Measurements from ENCODE around the gene TMEM106B.

The TMEM106B gene

GRCh38 chr7:12211711-12212485 lies 804 bp downstream of the TMEM106B start:
- H3K27ac ChIP-seq (ENCODE audit: extremely low read depth, low read depth, low read length), result peak overlapping the region; percentile 77
- CTCF ChIA-PET, result interaction anchor here (1.1 kb wide), 1 partner anchor 44 kb away, joined by 3 read pairs; no protein-coding TSS in a partner anchor
- POLR2A ChIA-PET, result interaction anchor here (0.6 to 1.0 kb wide), 2 partner anchors 8 to 829 kb away, joined by 4 to 7 read pairs; no protein-coding TSS in a partner anchor
- TF ChIP-seq ZNF112 (tag by site-specific recombination; IDR thresholded peaks at IDR 0.05), result no peak
- no peak for TF ChIP-seq ZNF621 (tag by site-specific recombination; IDR thresholded peaks at IDR 0.05)
- 0 out of 2 replicates have a peak, but pooled peaks have one; percentile 20 for TF ChIP-seq SCRT1 (tag by site-specific recombination; IDR thresholded peaks at IDR 0.05; ENCODE audit: borderline replicate concordance)
- TF ChIP-seq ZNF335 (tag by site-specific recombination; conservative IDR thresholded peaks at IDR 0.05), result peak; percentile 29; the same call in 1 of the 2 replicates
- TF ChIP-seq ZBTB17 (tag by site-specific recombination; IDR thresholded peaks at IDR 0.05), result peak; percentile 18; the same call in 1 of the 2 replicates
- peaks cover 6 to 8% of the 10 kb centered on the region in 2 experiments; a peak in 2 of 3 replicates for H3K36me3 ChIP-seq (ENCODE audit: control insufficient read depth in 2 of 2, insufficient read depth in 1 of 2, low read length in 2 of 2)
- no peaks in the 10 kb centered on the region for H3K9me3 ChIP-seq (ENCODE audit: control insufficient read depth, insufficient read depth, low read depth, low read length)
- H3K4me3 ChIP-seq (ENCODE audit: low read depth, low read length), result peak overlapping the region; percentile 76
- peaks cover 3% of the 10 kb centered on the region; the same call in 1 of the 2 replicates for H3K4me1 ChIP-seq (ENCODE audit: control insufficient read depth, insufficient read depth, low read length)

DNA sequence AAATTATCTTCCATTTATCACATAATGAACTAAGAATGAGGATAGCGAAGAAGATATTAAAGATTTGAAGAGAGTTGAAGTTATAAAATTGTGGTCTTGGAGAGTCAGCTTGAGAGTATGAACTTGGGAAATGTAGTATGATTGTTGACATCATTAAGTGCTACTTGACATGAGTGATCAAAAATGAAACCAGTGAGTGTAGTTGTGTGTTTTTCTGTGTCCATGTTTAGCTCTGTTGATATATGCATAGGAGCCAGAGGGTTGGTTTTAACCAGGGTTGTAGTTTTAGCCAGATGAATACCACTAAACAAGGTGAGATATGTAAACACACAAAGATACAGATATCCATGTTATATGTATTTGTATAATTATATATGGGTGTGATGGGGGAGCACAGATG lies 6.2 kb downstream of the TMEM106B start:
- H3K36me3 ChIP-seq (ENCODE audit: control insufficient read depth in 2 of 2, insufficient read depth in 1 of 2, low read length in 2 of 2), result peaks cover 23 to 24% of the 10 kb centered on the region in 2 experiments
- no peak for TF ChIP-seq ZNF623 (tag by site-specific recombination; IDR thresholded peaks at IDR 0.05)
- TF ChIP-seq ZNF324 (tag by site-specific recombination; IDR thresholded peaks at IDR 0.05), result no peak
- TF ChIP-seq ZBTB1 (tag by site-specific recombination; IDR thresholded peaks at IDR 0.05), result no peak
- no peak for TF ChIP-seq ZNF776 (tag by site-specific recombination; IDR thresholded peaks at IDR 0.05; ENCODE audit: borderline replicate concordance)
- no peak for TF ChIP-seq KLF16 (tag by site-specific recombination; IDR thresholded peaks at IDR 0.05)
- no peak for TF ChIP-seq ZNF514 (tag by site-specific recombination; IDR thresholded peaks at IDR 0.05)
- no peak for TF ChIP-seq ZNF362 (tag by site-specific recombination; IDR thresholded peaks at IDR 0.05)
- no peak for TF ChIP-seq ZSCAN23 (tag by site-specific recombination; IDR thresholded peaks at IDR 0.05)
- TF ChIP-seq ZNF473 (tag by site-specific recombination; IDR thresholded peaks at IDR 0.05), result no peak
- no peak for TF ChIP-seq ZNF768 (tag by site-specific recombination; IDR thresholded peaks at IDR 0.05)
- TF ChIP-seq MYNN (tag by site-specific recombination; IDR thresholded peaks at IDR 0.05; ENCODE audit: borderline replicate concordance), result no peak
- H3K4me1 ChIP-seq (ENCODE audit: control insufficient read depth, insufficient read depth, low read length), result peaks cover 3% of the 10 kb centered on the region; the same call in 1 of the 2 replicates
- H3K27ac ChIP-seq (ENCODE audit: extremely low read depth, low read depth, low read length), result no peak overlapping the region
- H3K9me3 ChIP-seq (ENCODE audit: control insufficient read depth, insufficient read depth, low read depth, low read length), result no peaks in the 10 kb centered on the region
- ChIA-PET POLR2A (no interaction called here), CTCF (no interaction called here)
- no peak overlapping the region for H3K4me3 ChIP-seq (ENCODE audit: low read depth, low read length)

DNA sequence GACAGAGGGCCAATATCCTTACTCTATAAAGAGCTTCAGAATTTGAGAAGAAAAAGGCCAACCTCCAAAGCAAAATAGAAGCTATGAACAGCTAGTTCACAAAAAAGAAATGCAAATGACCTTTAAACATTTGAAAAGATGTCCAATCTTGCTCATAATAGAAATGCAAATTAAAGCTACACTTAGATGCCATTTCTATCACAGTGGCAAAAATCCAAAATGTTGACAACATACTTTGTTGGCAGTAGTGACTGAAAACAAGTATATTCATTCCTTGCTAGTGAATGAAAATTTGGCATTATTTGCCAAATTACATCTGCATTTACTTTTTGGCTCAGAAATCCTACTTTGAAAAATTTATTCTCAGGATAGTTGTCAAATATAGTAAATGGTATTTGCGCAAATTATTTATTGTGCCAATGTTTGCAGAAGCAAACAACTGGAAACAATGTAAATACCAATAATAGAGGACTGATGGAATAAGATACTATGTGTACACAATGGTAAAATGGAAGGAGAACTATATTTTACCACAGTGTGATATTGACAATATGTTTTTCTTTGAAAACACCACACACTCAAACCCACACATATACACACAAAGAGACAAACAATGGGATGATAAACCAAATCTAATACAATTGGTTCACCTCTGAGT lies 9.4 kb downstream of the TMEM106B start:
- no peaks in the 10 kb centered on the region for H3K4me1 ChIP-seq (ENCODE audit: control insufficient read depth, insufficient read depth, low read length)
- CTCF ChIA-PET, result no interaction called here
- no peak overlapping the region for H3K4me3 ChIP-seq (ENCODE audit: low read depth, low read length)
- H3K9me3 ChIP-seq (ENCODE audit: control insufficient read depth, insufficient read depth, low read depth, low read length), result no peaks in the 10 kb centered on the region
- no peak overlapping the region for H3K27ac ChIP-seq (ENCODE audit: extremely low read depth, low read depth, low read length)
- peaks cover 23 to 24% of the 10 kb centered on the region in 2 experiments for H3K36me3 ChIP-seq (ENCODE audit: control insufficient read depth in 2 of 2, insufficient read depth in 1 of 2, low read length in 2 of 2)
- POLR2A ChIA-PET, result interaction anchor here (1.6 kb wide), 1 partner anchor 9 kb away, joined by 7 read pairs; the partner anchor contains the start of gene TMEM106B
- TF ChIP-seq, protein P1, sequence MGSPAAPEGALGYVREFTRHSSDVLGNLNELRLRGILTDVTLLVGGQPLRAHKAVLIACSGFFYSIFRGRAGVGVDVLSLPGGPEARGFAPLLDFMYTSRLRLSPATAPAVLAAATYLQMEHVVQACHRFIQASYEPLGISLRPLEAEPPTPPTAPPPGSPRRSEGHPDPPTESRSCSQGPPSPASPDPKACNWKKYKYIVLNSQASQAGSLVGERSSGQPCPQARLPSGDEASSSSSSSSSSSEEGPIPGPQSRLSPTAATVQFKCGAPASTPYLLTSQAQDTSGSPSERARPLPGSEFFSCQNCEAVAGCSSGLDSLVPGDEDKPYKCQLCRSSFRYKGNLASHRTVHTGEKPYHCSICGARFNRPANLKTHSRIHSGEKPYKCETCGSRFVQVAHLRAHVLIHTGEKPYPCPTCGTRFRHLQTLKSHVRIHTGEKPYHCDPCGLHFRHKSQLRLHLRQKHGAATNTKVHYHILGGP (tag by site-specific recombination; IDR thresholded peaks at IDR 0.05), result no peak
- no peak for TF ChIP-seq ZNF514 (tag by site-specific recombination; IDR thresholded peaks at IDR 0.05)
- TF ChIP-seq ZNF169 (tag by site-specific recombination; IDR thresholded peaks at IDR 0.05), result no peak
- TF ChIP-seq ZNF658 (tag by site-specific recombination; IDR thresholded peaks at IDR 0.05), result no peak
- TF ChIP-seq ZNF776 (tag by site-specific recombination; IDR thresholded peaks at IDR 0.05; ENCODE audit: borderline replicate concordance), result no peak
- TF ChIP-seq ZNF555 (tag by site-specific recombination; conservative IDR thresholded peaks at IDR 0.05), result no peak
- no peak for TF ChIP-seq ZNF600 (tag by site-specific recombination; IDR thresholded peaks at IDR 0.05)
- TF ChIP-seq GLIS2 (tag by site-specific recombination; IDR thresholded peaks at IDR 0.05), result no peak
- TF ChIP-seq ZNF830 (tag by site-specific recombination; IDR thresholded peaks at IDR 0.05; ENCODE audit: low read depth), result no peak
- TF ChIP-seq, protein P2, sequence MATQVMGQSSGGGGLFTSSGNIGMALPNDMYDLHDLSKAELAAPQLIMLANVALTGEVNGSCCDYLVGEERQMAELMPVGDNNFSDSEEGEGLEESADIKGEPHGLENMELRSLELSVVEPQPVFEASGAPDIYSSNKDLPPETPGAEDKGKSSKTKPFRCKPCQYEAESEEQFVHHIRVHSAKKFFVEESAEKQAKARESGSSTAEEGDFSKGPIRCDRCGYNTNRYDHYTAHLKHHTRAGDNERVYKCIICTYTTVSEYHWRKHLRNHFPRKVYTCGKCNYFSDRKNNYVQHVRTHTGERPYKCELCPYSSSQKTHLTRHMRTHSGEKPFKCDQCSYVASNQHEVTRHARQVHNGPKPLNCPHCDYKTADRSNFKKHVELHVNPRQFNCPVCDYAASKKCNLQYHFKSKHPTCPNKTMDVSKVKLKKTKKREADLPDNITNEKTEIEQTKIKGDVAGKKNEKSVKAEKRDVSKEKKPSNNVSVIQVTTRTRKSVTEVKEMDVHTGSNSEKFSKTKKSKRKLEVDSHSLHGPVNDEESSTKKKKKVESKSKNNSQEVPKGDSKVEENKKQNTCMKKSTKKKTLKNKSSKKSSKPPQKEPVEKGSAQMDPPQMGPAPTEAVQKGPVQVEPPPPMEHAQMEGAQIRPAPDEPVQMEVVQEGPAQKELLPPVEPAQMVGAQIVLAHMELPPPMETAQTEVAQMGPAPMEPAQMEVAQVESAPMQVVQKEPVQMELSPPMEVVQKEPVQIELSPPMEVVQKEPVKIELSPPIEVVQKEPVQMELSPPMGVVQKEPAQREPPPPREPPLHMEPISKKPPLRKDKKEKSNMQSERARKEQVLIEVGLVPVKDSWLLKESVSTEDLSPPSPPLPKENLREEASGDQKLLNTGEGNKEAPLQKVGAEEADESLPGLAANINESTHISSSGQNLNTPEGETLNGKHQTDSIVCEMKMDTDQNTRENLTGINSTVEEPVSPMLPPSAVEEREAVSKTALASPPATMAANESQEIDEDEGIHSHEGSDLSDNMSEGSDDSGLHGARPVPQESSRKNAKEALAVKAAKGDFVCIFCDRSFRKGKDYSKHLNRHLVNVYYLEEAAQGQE (tag by site-specific recombination; IDR thresholded peaks at IDR 0.05), result no peak
- no peak for TF ChIP-seq YY2 (tag by site-specific recombination; IDR thresholded peaks at IDR 0.05)
